ENCODE measurements around the gene MMEL1.
A peak's percentile ranks its signal among the peaks of the same experiment; 100 is the strongest.
"Not testable (repeated sequence)": the region's sequence is repeated elsewhere in the genome, so short reads cannot be mapped to it uniquely, and the experiment has no call there.

MMEL1 gene, protein sequence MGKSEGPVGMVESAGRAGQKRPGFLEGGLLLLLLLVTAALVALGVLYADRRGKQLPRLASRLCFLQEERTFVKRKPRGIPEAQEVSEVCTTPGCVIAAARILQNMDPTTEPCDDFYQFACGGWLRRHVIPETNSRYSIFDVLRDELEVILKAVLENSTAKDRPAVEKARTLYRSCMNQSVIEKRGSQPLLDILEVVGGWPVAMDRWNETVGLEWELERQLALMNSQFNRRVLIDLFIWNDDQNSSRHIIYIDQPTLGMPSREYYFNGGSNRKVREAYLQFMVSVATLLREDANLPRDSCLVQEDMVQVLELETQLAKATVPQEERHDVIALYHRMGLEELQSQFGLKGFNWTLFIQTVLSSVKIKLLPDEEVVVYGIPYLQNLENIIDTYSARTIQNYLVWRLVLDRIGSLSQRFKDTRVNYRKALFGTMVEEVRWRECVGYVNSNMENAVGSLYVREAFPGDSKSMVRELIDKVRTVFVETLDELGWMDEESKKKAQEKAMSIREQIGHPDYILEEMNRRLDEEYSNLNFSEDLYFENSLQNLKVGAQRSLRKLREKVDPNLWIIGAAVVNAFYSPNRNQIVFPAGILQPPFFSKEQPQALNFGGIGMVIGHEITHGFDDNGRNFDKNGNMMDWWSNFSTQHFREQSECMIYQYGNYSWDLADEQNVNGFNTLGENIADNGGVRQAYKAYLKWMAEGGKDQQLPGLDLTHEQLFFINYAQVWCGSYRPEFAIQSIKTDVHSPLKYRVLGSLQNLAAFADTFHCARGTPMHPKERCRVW

DNA sequence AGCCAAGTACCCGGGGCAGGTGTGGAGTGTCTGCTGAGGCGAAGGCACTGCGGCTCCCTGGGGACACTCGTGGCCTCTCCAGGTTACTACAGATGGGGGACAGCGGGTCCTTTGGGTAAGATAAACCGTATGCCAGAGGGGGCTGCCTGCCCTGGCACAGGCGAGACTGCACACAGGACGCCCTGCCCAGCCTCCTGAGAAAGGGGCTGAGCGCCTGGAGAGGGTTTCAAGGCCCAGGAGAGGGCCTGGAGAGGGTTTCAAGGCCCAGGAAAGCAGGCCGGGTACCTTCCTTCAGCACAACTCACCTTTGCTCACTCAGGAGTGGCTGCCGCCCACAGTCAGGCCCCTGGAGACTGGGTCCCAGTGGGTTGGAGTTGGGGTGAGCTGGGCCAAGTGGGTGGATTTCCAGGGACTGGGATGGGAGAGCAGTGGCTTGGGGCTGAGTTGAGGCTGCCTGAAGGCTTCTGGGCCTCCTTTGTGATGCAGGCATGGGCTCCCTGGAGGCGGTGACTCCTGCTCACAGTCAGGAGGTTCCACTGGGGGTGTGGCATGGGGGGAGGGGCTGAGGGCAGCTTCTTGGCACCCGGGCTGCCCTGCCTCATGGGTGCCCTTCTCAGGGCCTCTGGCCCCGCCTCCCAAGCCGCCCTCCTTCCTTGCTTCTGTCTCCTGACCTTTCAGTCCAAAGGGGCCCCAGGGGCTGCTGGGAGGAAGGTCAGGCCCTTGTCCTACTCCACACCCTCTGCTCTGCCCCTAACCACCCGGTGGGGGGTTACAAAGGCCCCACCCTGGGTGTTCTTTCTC lies at the start of gene MMEL1:
MMEL1 (minus strand) TSS at position 456 of the 801 bp plus-strand sequence. CDS start 3,532 bp downstream, outside the sequence.
- ChIA-PET CTCF (no interaction called here), POLR2A (no interaction called here)
- no peak within 1 kb of the TSS for H3K27ac ChIP-seq (ENCODE audit: extremely low read depth, low read depth, low read length)
- H3K4me1 ChIP-seq (ENCODE audit: control insufficient read depth, insufficient read depth, low read length), result no peaks in the 10 kb centered on the region
- peak; percentile 24; the same call in 1 of the 2 replicates for TF ChIP-seq ZFHX2 (tag by site-specific recombination; conservative IDR thresholded peaks at IDR 0.05)
- TF ChIP-seq, protein P1, sequence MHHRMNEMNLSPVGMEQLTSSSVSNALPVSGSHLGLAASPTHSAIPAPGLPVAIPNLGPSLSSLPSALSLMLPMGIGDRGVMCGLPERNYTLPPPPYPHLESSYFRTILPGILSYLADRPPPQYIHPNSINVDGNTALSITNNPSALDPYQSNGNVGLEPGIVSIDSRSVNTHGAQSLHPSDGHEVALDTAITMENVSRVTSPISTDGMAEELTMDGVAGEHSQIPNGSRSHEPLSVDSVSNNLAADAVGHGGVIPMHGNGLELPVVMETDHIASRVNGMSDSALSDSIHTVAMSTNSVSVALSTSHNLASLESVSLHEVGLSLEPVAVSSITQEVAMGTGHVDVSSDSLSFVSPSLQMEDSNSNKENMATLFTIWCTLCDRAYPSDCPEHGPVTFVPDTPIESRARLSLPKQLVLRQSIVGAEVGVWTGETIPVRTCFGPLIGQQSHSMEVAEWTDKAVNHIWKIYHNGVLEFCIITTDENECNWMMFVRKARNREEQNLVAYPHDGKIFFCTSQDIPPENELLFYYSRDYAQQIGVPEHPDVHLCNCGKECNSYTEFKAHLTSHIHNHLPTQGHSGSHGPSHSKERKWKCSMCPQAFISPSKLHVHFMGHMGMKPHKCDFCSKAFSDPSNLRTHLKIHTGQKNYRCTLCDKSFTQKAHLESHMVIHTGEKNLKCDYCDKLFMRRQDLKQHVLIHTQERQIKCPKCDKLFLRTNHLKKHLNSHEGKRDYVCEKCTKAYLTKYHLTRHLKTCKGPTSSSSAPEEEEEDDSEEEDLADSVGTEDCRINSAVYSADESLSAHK (tag by site-specific recombination; IDR thresholded peaks at IDR 0.05), result 0 out of 2 replicates have a peak, but pooled peaks have one; percentile 38
- TF ChIP-seq ZNF654 (tag by site-specific recombination; IDR thresholded peaks at IDR 0.05; ENCODE audit: low read depth), result no peak
- peak; percentile 65 for TF ChIP-seq KLF1 (tag by site-specific recombination; IDR thresholded peaks at IDR 0.05)
- no peaks in the 10 kb centered on the region for H3K9me3 ChIP-seq (ENCODE audit: control insufficient read depth, insufficient read depth, low read depth, low read length)
- H3K4me3 ChIP-seq (ENCODE audit: low read depth, low read length), result no peak within 1 kb of the TSS
- H3K36me3 ChIP-seq (ENCODE audit: control insufficient read depth in 2 of 2, insufficient read depth in 1 of 2, low read length in 2 of 2), result no peaks in the 10 kb centered on the region

DNA sequence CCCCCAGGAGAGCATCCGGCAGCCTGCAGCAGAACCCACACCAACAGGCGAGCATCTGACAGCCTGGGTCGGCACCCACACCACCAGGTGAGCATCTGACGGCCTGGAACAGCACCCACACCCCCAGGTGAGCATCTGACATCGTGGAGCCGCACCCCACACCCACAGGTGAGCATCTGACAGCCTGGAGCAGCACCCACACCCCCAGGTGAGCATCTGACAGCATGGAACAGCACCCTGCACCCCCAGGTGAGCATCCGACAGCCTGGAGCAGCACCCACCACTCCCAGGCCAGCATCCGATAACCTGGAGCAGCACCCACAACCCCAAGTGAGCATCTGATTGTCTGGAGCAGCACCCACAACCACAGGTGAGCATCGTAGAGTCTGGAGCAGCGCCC lies 43.9 kb upstream of the MMEL1 start:
- H3K27ac ChIP-seq (ENCODE audit: extremely low read depth, low read depth, low read length); H3K9me3 ChIP-seq (ENCODE audit: control insufficient read depth, insufficient read depth, low read depth, low read length); CTCF ChIA-PET; H3K36me3 ChIP-seq (ENCODE audit: control insufficient read depth in 2 of 2, insufficient read depth in 1 of 2, low read length in 2 of 2); POLR2A ChIA-PET; H3K4me3 ChIP-seq (ENCODE audit: low read depth, low read length); H3K4me1 ChIP-seq (ENCODE audit: control insufficient read depth, insufficient read depth, low read length): not testable (repeated sequence)

DNA sequence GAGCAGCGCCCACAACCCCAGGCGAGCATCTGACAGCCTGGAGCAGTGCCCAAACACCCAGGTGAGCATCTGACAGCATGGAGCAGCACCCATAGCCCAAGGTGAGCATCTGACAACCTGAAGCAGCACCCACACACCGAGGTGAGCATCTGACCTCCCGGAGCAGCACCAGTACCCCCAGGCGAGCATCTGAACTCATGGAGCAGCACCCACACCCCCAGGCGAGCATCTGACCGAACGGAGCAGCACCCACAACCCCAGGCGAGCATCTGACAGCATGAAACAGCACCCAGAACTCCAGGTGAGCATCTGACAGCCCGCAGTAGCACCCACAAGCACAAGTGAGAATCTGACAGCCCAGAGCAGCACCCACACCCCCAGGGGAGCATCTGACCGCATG lies 38.8 kb upstream of the MMEL1 start:
- H3K36me3 ChIP-seq (ENCODE audit: control insufficient read depth in 2 of 2, insufficient read depth in 1 of 2, low read length in 2 of 2); H3K4me3 ChIP-seq (ENCODE audit: low read depth, low read length); H3K9me3 ChIP-seq (ENCODE audit: control insufficient read depth, insufficient read depth, low read depth, low read length); H3K4me1 ChIP-seq (ENCODE audit: control insufficient read depth, insufficient read depth, low read length); CTCF ChIA-PET; POLR2A ChIA-PET; H3K27ac ChIP-seq (ENCODE audit: extremely low read depth, low read depth, low read length): not testable (repeated sequence)

DNA sequence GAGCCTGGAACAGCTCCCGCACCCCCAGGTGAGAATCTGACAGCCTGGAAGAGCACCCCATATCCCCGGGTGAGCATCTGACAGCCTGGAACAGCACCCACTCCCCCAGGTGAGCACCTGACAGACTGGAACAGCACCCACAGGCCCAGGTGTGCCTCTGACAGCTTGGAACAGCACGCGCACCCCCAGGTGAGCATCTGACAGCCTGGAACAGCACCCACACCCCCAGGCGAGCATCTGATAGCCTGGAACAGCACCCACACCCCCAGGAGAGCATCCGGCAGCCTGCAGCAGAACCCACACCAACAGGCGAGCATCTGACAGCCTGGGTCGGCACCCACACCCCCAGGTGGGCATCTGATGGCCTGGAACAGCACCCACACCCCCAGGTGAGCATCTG lies 27.0 kb upstream of the MMEL1 start:
- H3K9me3 ChIP-seq (ENCODE audit: control insufficient read depth, insufficient read depth, low read depth, low read length); H3K27ac ChIP-seq (ENCODE audit: extremely low read depth, low read depth, low read length); H3K4me1 ChIP-seq (ENCODE audit: control insufficient read depth, insufficient read depth, low read length); H3K4me3 ChIP-seq (ENCODE audit: low read depth, low read length); CTCF ChIA-PET; H3K36me3 ChIP-seq (ENCODE audit: control insufficient read depth in 2 of 2, insufficient read depth in 1 of 2, low read length in 2 of 2); POLR2A ChIA-PET: not testable (repeated sequence)

DNA sequence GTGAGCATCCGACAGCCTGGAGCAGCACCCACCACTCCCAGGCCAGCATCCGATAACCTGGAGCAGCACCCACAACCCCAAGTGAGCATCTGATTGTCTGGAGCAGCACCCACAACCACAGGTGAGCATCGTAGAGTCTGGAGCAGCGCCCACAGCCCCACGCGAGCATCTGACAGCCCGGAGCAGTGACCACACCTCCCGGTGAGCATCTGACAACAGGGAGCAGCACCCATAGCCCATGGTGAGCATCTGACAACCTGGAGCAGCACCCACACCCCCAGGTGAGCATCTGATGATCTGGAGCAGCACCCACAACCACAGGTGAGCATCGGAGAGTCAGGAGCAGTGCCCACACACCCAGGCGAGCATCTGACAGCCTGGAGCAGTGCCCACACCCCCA lies 25.1 kb upstream of the MMEL1 start:
- CTCF ChIA-PET; H3K4me1 ChIP-seq (ENCODE audit: control insufficient read depth, insufficient read depth, low read length); H3K36me3 ChIP-seq (ENCODE audit: control insufficient read depth in 2 of 2, insufficient read depth in 1 of 2, low read length in 2 of 2); H3K27ac ChIP-seq (ENCODE audit: extremely low read depth, low read depth, low read length); H3K9me3 ChIP-seq (ENCODE audit: control insufficient read depth, insufficient read depth, low read depth, low read length); POLR2A ChIA-PET; H3K4me3 ChIP-seq (ENCODE audit: low read depth, low read length): not testable (repeated sequence)

DNA sequence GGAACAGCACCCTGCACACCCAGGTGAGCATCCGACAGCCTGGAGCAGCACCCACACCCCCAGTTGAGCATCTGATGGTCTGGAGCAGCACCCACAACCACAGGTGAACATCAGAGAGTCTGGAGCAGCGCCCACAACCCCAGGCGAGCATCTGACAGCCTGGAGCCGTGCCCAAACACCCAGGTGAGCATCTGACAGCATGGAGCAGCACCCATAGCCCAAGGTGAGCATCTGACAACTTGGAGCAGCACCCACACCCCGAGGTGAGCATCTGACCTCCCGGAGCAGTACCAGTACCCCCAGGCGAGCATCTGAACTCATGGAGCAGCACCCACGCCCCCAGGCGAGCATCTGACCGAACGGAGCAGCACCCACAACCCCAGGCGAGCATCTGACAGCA lies 24.3 kb upstream of the MMEL1 start:
- H3K27ac ChIP-seq (ENCODE audit: extremely low read depth, low read depth, low read length); H3K4me1 ChIP-seq (ENCODE audit: control insufficient read depth, insufficient read depth, low read length); H3K36me3 ChIP-seq (ENCODE audit: control insufficient read depth in 2 of 2, insufficient read depth in 1 of 2, low read length in 2 of 2); H3K4me3 ChIP-seq (ENCODE audit: low read depth, low read length); CTCF ChIA-PET; POLR2A ChIA-PET; H3K9me3 ChIP-seq (ENCODE audit: control insufficient read depth, insufficient read depth, low read depth, low read length): not testable (repeated sequence)
